IMR-90 (cell line): ENCODE data around the gene RNF133.

Experiments used
- CTCF ChIP-seq: conservative IDR thresholded peaks from 2 replicates; pipeline ENCODE4 v1.5.1; 2012; ENCODE audit warnings: mild to moderate bottlenecking, low read depth, low read length, improper control_type of control experiment
- ELK1 ChIP-seq: fragments of 150-350 bp; IDR thresholded peaks from 2 replicates; pipeline ENCODE4 v1.6.1; 2016; ENCODE audit warnings: low read depth, mild to moderate bottlenecking, low read length, moderate library complexity, borderline replicate concordance
- FOS ChIP-seq: fragments of 150-350 bp; IDR thresholded peaks from 2 replicates; pipeline ENCODE4 v1.6.1; 2016; ENCODE audit warnings: low read depth, low read length
- POLR2A ChIP-seq: IDR thresholded peaks from 2 replicates; pipeline ENCODE4 v1.6.1; 2012; ENCODE audit warnings: mild to moderate bottlenecking, low read depth, low read length
- RAD21 ChIP-seq: IDR thresholded peaks from 2 replicates; pipeline ENCODE4 v1.6.1; 2012; ENCODE audit warnings: low read length, improper control_type of control experiment
- RFX5 ChIP-seq: IDR thresholded peaks from 2 replicates; pipeline ENCODE4 v1.8.0; 2012; ENCODE audit warnings: low read depth, mild to moderate bottlenecking, low read length, moderate library complexity
- SMC3 ChIP-seq: fragments of 150-350 bp; IDR thresholded peaks from 2 replicates; pipeline ENCODE4 v1.6.1; 2016; ENCODE audit warnings: low read depth, mild to moderate bottlenecking, antibody characterized with exemption, low read length, moderate library complexity
- USF2 ChIP-seq: fragments of 150-350 bp; IDR thresholded peaks from 2 replicates; pipeline ENCODE4 v1.6.1; 2017; ENCODE audit warnings: mild to moderate bottlenecking, antibody characterized with exemption, low read length, low read depth

GRCh38 chr7:122746948-122747347 is 48.0 kb upstream of the RNF133 start:
- TF ChIP-seq CTCF, result no peak
- no peak for TF ChIP-seq ELK1
- TF ChIP-seq RAD21, result no peak
- no peak for TF ChIP-seq POLR2A
- no peak for TF ChIP-seq RFX5
- no peak for TF ChIP-seq USF2
- no peak for TF ChIP-seq SMC3
- no peak for TF ChIP-seq FOS
